CD4-positive, alpha-beta memory T cell (primary cell): Measurements from ENCODE around the gene TMEM259. TPM values are rescaled to one million over a fixed set of nuclear protein-coding genes. Genes with fewer than 3 reads are reported as not detected.

ENCODE experiments used
- CTCF ChIA-PET: fragments of 350-600 bp; sonication (Branson Sonifier 250); formaldehyde crosslinking; loops from one replicate; lab custom pipeline; 2021; ENCODE audit warnings: inconsistent platforms; ENCODE audit not compliant: partially characterized antibody; lab: Charles Lee
- POLR2A ChIA-PET: fragments of 350-600 bp; sonication (Branson Sonifier 250); formaldehyde crosslinking; loops from one replicate; lab custom pipeline; 2021; ENCODE audit not compliant: partially characterized antibody; lab: Charles Lee
- DNase-seq, 5 donors: peaks; one replicate each; pipeline versions ENCODE4 v3.0.0 to v3.0.0-alpha.2; 2020 to 2022; ENCODE audit warnings: mixed read lengths in 1 of 5
- H3K27ac ChIP-seq: one replicate; pipeline ENCODE4 v1.7.0; 2013; ENCODE audit warnings: low read depth, low read length
- H3K27me3 ChIP-seq: 2 replicates; pipeline ENCODE4 v1.7.0; 2013; ENCODE audit warnings: mild to moderate bottlenecking, low read length, moderate library complexity; ENCODE audit not compliant: insufficient read depth
- H3K36me3 ChIP-seq: 2 replicates; pipeline ENCODE4 v1.7.0; 2013; ENCODE audit warnings: mild to moderate bottlenecking, low read length, moderate library complexity; ENCODE audit not compliant: insufficient read depth
- H3K4me1 ChIP-seq: 2 replicates; pipeline ENCODE4 v1.7.0; 2013; ENCODE audit warnings: mild to moderate bottlenecking, low read length, moderate library complexity; ENCODE audit not compliant: insufficient read depth
- H3K4me3 ChIP-seq, 2 donors: one replicate each; pipeline ENCODE4 v1.7.0; 2013; ENCODE audit warnings: low read length in 2 of 2, mild to moderate bottlenecking in 1 of 2
- H3K9me3 ChIP-seq, 2 donors: one replicate each; pipeline ENCODE4 v1.7.0; 2013; ENCODE audit warnings: low read length in 2 of 2, control low read depth in 1 of 2; ENCODE audit not compliant: control insufficient read depth in 1 of 2
- H3K27ac Mint-ChIP-seq, 7 donors: one replicate each; pipeline ENCODE4 v1.8.0; 2020 to 2021; ENCODE audit warnings: mixed read lengths in 7 of 7, mild to moderate bottlenecking in 6 of 7, inconsistent platforms in 3 of 7, moderate library complexity in 3 of 7
- H3K27me3 Mint-ChIP-seq, 2 donors: one replicate each; pipeline ENCODE4 v1.8.0; 2020 to 2021; ENCODE audit warnings: mixed read lengths in 2 of 2
- H3K36me3 Mint-ChIP-seq, 2 donors: one replicate each; pipeline ENCODE4 v1.8.0; 2020 to 2021; ENCODE audit warnings: mixed read lengths in 2 of 2, inconsistent platforms in 1 of 2, mild to moderate bottlenecking in 1 of 2
- H3K4me1 Mint-ChIP-seq, 4 donors: one replicate each; pipeline ENCODE4 v1.8.0; 2020 to 2021; ENCODE audit warnings: mixed read lengths in 4 of 4, mild to moderate bottlenecking in 1 of 4
- H3K4me3 Mint-ChIP-seq, 8 donors: one replicate each; pipeline ENCODE4 v1.8.0; 2020 to 2021; ENCODE audit warnings: mixed read lengths in 8 of 8, mild to moderate bottlenecking in 7 of 8, moderate library complexity in 6 of 8, inconsistent platforms in 3 of 8
- H3K9me3 Mint-ChIP-seq, 8 donors: one replicate each; pipeline ENCODE4 v1.8.0; 2020 to 2021; ENCODE audit warnings: mixed read lengths in 8 of 8, mild to moderate bottlenecking in 5 of 8, inconsistent platforms in 3 of 8, moderate library complexity in 1 of 8
- intact Hi-C: fragments of 100-400 bp; cut with micrococcal nuclease; formaldehyde crosslinking; loops from one replicate; pipeline ENCODE4 v1.15.1; 2023
- polyA plus RNA-seq, 2 donors: library from polyadenylated mRNA; unstranded; fragments of 300-500 nt; fragmentation: Illumina TruSeq; gene quantifications; one replicate each; pipeline ENCODE4 v1.2.3, GENCODE V29; 2021
- total RNA-seq, 2 experiments: library from RNA; stranded (reverse); gene quantifications; one replicate each; pipeline ENCODE4 v1.2.3, GENCODE V29; 2021

TMEM259 gene
- total and polyA plus RNA-seq, 4 experiments from 2014 or later, result 40.5 to 329 (median 196) TPM

- Mint-ChIP-seq H3K36me3 (peaks cover 4 to 27% of the 10 kb centered on the region in 2 donors), H3K4me1 (peaks cover 7 to 20% (median 11%) of the 10 kb centered on the region in 4 donors), H3K27me3 (no peaks in the 10 kb centered on the region), H3K27ac (peak overlapping the region in 2 of 7 donors; percentile 62 to 67), H3K4me3 (no peak overlapping the region), H3K9me3 (peaks cover 0 to 3% (median 0%) of the 10 kb centered on the region in 8 donors)
- ChIA-PET CTCF (interaction anchor here (5.1 kb wide), 1 partner anchor 13 kb away, joined by 22 read pairs; no protein-coding TSS in a partner anchor), POLR2A (interaction anchor here (1.2 to 57.1 kb wide), 3 partner anchors 12 to 34 kb away, joined by 8 to 3893 read pairs (median 9); partner anchors contain the start of genes ABCA7, ARHGAP45, GPX4 and POLR2E)
- H3K4me1 ChIP-seq, result peaks cover 2% of the 10 kb centered on the region
- intact Hi-C loops, result no loop called here
- no peaks in the 10 kb centered on the region for H3K9me3 ChIP-seq
- no peak for DNase-seq
- H3K4me3 ChIP-seq, result no peak overlapping the region
- no peak overlapping the region for H3K27ac ChIP-seq
- H3K27me3 ChIP-seq, result no peaks in the 10 kb centered on the region
- peaks cover 16% of the 10 kb centered on the region for H3K36me3 ChIP-seq
Measured at GRCh38 chr19:1051791-1052190, 30.9 kb upstream of the TMEM259 start.

- Mint-ChIP-seq H3K27me3 (no peaks in the 10 kb centered on the region), H3K4me3 (no peak overlapping the region), H3K27ac (peak overlapping the region in 2 of 7 donors; percentile 62 to 67), H3K36me3 (peaks cover 4 to 21% of the 10 kb centered on the region in 2 donors), H3K9me3 (no peaks in the 10 kb centered on the region), H3K4me1 (peaks cover 5 to 18% (median 5%) of the 10 kb centered on the region in 4 donors)
- ChIA-PET CTCF (interaction anchor here (1.6 to 5.1 kb wide), 2 partner anchors 14 kb away, joined by 4 to 22 read pairs; no protein-coding TSS in a partner anchor), POLR2A (interaction anchor here (1.0 to 57.1 kb wide), 4 partner anchors 11 to 35 kb away, joined by 3 to 3893 read pairs (median 8); partner anchors contain the start of genes ABCA7, ARHGAP45, GPX4 and POLR2E)
- H3K9me3 ChIP-seq, result no peaks in the 10 kb centered on the region
- DNase-seq, result no peak
- H3K27me3 ChIP-seq, result no peaks in the 10 kb centered on the region
- H3K4me3 ChIP-seq, result no peak overlapping the region
- no peaks in the 10 kb centered on the region for H3K4me1 ChIP-seq
- peaks cover 14% of the 10 kb centered on the region for H3K36me3 ChIP-seq
- intact Hi-C loops, result no loop called here
- H3K27ac ChIP-seq, result no peak overlapping the region
Measured at GRCh38 chr19:1050989-1051788, 30.3 kb upstream of the TMEM259 start.

- Histone ChIP-seq H3K4me3 (no peak overlapping the region), H3K36me3 (peaks cover 16% of the 10 kb centered on the region), H3K27ac (no peak overlapping the region), H3K9me3 (no peaks in the 10 kb centered on the region), H3K27me3 (no peaks in the 10 kb centered on the region), H3K4me1 (no peaks in the 10 kb centered on the region)
- peaks cover 7 to 22% (median 10%) of the 10 kb centered on the region in 4 donors for H3K4me1 Mint-ChIP-seq
- peak overlapping the region in 1 of 7 donors; percentile 22 for H3K27ac Mint-ChIP-seq
- ChIA-PET CTCF (interaction anchor here (1.3 to 1.6 kb wide), 2 partner anchors 15 to 26 kb away, joined by 3 to 4 read pairs; no protein-coding TSS in a partner anchor), POLR2A (interaction anchor here (0.9 to 57.1 kb wide), 3 partner anchors 8 to 36 kb away, joined by 3 to 3893 read pairs (median 5); partner anchors contain the start of genes ARHGAP45, GPX4 and POLR2E)
- H3K36me3 Mint-ChIP-seq, result peaks cover 7 to 24% of the 10 kb centered on the region in 2 donors
- intact Hi-C loops, result no loop called here
- no peak overlapping the region for H3K4me3 Mint-ChIP-seq
- no peaks in the 10 kb centered on the region for H3K9me3 Mint-ChIP-seq
- DNase-seq, result no peak
- H3K27me3 Mint-ChIP-seq, result no peaks in the 10 kb centered on the region
Measured at GRCh38 chr19:1049800-1050199, 28.9 kb upstream of the TMEM259 start.

- Histone ChIP-seq H3K27me3 (no peaks in the 10 kb centered on the region), H3K4me1 (no peaks in the 10 kb centered on the region), H3K9me3 (no peaks in the 10 kb centered on the region), H3K36me3 (peaks cover 17% of the 10 kb centered on the region), H3K4me3 (no peak overlapping the region), H3K27ac (no peak overlapping the region)
- Mint-ChIP-seq H3K9me3 (no peaks in the 10 kb centered on the region), H3K36me3 (peaks cover 7 to 24% of the 10 kb centered on the region in 2 donors), H3K27ac (peak overlapping the region in 1 of 7 donors; percentile 73), H3K4me1 (peaks cover 7 to 22% (median 10%) of the 10 kb centered on the region in 4 donors), H3K4me3 (no peak overlapping the region), H3K27me3 (no peaks in the 10 kb centered on the region)
- ChIA-PET CTCF (interaction anchor here (1.0 to 1.3 kb wide), 2 partner anchors 22 to 145 kb away, joined by 3 to 4 read pairs; no protein-coding TSS in a partner anchor), POLR2A (interaction anchor here (1.0 to 57.1 kb wide), 5 partner anchors 9 to 204 kb away, joined by 3 to 3893 read pairs (median 8); partner anchors contain the start of genes ABCA7, ARHGAP45, GPX4 and POLR2E)
- intact Hi-C loops, result no loop called here
- DNase-seq, result no peak
Measured at GRCh38 chr19:1049106-1049505, 28.2 kb upstream of the TMEM259 start.

- H3K27me3 ChIP-seq, result no peaks in the 10 kb centered on the region
Measured at GRCh38 chr19:1047696-1048147, 26.8 kb upstream of the TMEM259 start.

GRCh38 chr19:1046836-1047695 is 26.1 kb upstream of the TMEM259 start:
- H3K27ac Mint-ChIP-seq, result no peak overlapping the region
- no peaks in the 10 kb centered on the region for H3K9me3 Mint-ChIP-seq
- no peak overlapping the region for H3K4me3 Mint-ChIP-seq
- Histone ChIP-seq H3K36me3 (peaks cover 24% of the 10 kb centered on the region), H3K4me3 (no peak overlapping the region), H3K27ac (no peak overlapping the region), H3K27me3 (no peaks in the 10 kb centered on the region), H3K4me1 (peaks cover under 1% of the 10 kb centered on the region), H3K9me3 (no peaks in the 10 kb centered on the region)
- H3K27me3 Mint-ChIP-seq, result no peaks in the 10 kb centered on the region
- H3K36me3 Mint-ChIP-seq, result peaks cover 7 to 15% of the 10 kb centered on the region in 2 donors
- peaks cover 5 to 22% (median 6%) of the 10 kb centered on the region in 4 donors for H3K4me1 Mint-ChIP-seq
- CTCF ChIA-PET, result interaction anchor here (1.2 kb wide), 1 partner anchor 20 kb away, joined by 3 read pairs; the partner anchor contains the start of gene ARHGAP45
- POLR2A ChIA-PET, result interaction anchor here (0.8 to 57.1 kb wide), 7 partner anchors 9 to 39 kb away, joined by 3 to 3893 read pairs (median 8); partner anchors contain the start of genes ABCA7, ARHGAP45, GPX4 and POLR2E
- peak in 3 of 5 donors; percentile 29 to 61 (median 60) for DNase-seq
- intact Hi-C loops, result no loop called here

More at GRCh38 chr19:1047696-1048147, 26.8 kb upstream of the TMEM259 start:
- Mint-ChIP-seq H3K9me3 (no peaks in the 10 kb centered on the region), H3K27me3 (no peaks in the 10 kb centered on the region), H3K27ac (no peak overlapping the region), H3K4me3 (no peak overlapping the region), H3K4me1 (peaks cover 6 to 20% (median 7%) of the 10 kb centered on the region in 4 donors), H3K36me3 (peaks cover 7 to 13% of the 10 kb centered on the region in 2 donors)
- Histone ChIP-seq H3K9me3 (no peaks in the 10 kb centered on the region), H3K4me1 (no peaks in the 10 kb centered on the region), H3K36me3 (peaks cover 18% of the 10 kb centered on the region), H3K4me3 (no peak overlapping the region), H3K27ac (no peak overlapping the region)
- intact Hi-C loops, result no loop called here
- CTCF ChIA-PET, result interaction anchor here (0.9 to 1.3 kb wide), 3 partner anchors 10 to 20 kb away, joined by 3 to 8 read pairs (median 3); partner anchors contain the start of gene ARHGAP45
- POLR2A ChIA-PET, result interaction anchor here (0.7 to 57.1 kb wide), 8 partner anchors 9 to 205 kb away, joined by 3 to 3893 read pairs (median 6); partner anchors contain the start of genes ABCA7, ARHGAP45, GPX4 and POLR2E
- DNase-seq, result no peak
